Measurements from ENCODE around the gene USP6NL.

USP6NL gene

GRCh38 chr10:11642566-11642965 is 31.1 kb upstream of the USP6NL start:
- H3K9ac ChIP-seq, result no peak overlapping the region
- no peak overlapping the region for H3K4me3 ChIP-seq (IDR thresholded peaks at IDR 0.05; ENCODE audit: insufficient read depth, low read depth, low read length)
- H4K20me1 ChIP-seq (ENCODE audit: insufficient read depth), result no peaks in the 10 kb centered on the region
- no peak overlapping the region for H3K27ac ChIP-seq
- no peaks in the 10 kb centered on the region for H3K4me1 ChIP-seq (ENCODE audit: low read depth, poor library complexity, severe bottlenecking)
- H3K36me3 ChIP-seq (ENCODE audit: insufficient read depth), result no peaks in the 10 kb centered on the region
- H3K79me2 ChIP-seq (ENCODE audit: insufficient read depth, low read depth), result no peaks in the 10 kb centered on the region
- H3K4me2 ChIP-seq, result no peak overlapping the region
- TF ChIP-seq, protein P1, sequence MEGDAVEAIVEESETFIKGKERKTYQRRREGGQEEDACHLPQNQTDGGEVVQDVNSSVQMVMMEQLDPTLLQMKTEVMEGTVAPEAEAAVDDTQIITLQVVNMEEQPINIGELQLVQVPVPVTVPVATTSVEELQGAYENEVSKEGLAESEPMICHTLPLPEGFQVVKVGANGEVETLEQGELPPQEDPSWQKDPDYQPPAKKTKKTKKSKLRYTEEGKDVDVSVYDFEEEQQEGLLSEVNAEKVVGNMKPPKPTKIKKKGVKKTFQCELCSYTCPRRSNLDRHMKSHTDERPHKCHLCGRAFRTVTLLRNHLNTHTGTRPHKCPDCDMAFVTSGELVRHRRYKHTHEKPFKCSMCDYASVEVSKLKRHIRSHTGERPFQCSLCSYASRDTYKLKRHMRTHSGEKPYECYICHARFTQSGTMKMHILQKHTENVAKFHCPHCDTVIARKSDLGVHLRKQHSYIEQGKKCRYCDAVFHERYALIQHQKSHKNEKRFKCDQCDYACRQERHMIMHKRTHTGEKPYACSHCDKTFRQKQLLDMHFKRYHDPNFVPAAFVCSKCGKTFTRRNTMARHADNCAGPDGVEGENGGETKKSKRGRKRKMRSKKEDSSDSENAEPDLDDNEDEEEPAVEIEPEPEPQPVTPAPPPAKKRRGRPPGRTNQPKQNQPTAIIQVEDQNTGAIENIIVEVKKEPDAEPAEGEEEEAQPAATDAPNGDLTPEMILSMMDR (conservative IDR thresholded peaks at IDR 0.05; ENCODE audit: low read depth, low read length), result no peak
- H2AFZ ChIP-seq (ENCODE audit: low read depth), result no peak overlapping the region
- H3K27me3 ChIP-seq (ENCODE audit: insufficient read depth, low read depth), result peaks cover 4% of the 10 kb centered on the region; the same call in 1 of the 2 replicates

DNA sequence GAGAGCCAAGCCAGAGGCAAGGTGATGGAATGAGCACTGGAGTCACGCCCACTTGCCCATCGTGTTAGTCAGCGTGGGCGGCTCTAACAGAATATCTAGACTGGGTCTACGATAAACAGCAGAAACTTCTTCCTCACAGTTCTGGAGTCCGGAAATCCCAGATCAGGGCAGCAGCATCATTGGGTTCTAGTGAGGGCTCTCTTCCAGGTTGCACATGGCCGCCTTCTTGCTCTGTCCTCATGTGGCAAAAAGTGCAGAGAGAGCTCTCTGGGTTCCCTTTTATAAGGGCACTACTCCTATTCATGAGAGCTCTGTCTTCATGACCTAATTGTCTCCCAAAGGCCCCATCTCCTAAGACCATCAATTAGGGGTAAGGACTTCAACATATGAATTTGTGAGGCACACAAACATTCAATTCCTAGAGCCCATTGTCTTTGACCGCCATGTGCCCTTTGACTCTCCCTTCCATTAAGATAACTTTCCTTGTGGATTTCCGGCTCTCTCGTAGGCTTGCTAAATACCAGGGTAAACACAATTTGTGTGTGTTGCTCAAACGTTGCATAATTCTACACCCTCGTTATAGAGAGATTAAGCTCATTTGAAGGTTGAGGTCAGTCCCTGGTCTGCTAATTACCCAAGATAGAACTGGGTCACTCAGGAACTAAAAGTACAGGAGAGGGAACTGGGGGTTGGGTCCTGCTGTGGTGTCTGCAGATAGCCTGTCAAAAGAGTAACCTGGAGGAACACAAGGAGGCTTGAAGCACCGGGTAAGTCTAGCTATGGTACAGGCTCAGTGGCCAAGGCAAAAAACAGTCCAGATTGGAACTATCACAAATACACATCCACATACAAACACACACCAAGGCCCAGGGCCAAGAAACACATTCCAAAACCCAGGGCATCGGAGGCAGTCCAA is 28.7 kb upstream of the USP6NL start:
- Histone ChIP-seq H3K9ac (no peak overlapping the region), H3K4me2 (no peak overlapping the region), H3K4me3 (IDR thresholded peaks at IDR 0.05; ENCODE audit: insufficient read depth, low read depth, low read length) (no peak overlapping the region), H3K4me1 (ENCODE audit: low read depth, poor library complexity, severe bottlenecking) (no peaks in the 10 kb centered on the region), H2AFZ (ENCODE audit: low read depth) (no peak overlapping the region), H3K79me2 (ENCODE audit: insufficient read depth, low read depth) (no peaks in the 10 kb centered on the region), H3K27me3 (ENCODE audit: insufficient read depth, low read depth) (peaks cover 4% of the 10 kb centered on the region; the same call in 1 of the 2 replicates), H3K36me3 (ENCODE audit: insufficient read depth) (no peaks in the 10 kb centered on the region), H3K27ac (no peak overlapping the region), H4K20me1 (ENCODE audit: insufficient read depth) (no peaks in the 10 kb centered on the region)
- TF ChIP-seq, protein P1 (conservative IDR thresholded peaks at IDR 0.05; ENCODE audit: low read depth, low read length), result no peak

DNA sequence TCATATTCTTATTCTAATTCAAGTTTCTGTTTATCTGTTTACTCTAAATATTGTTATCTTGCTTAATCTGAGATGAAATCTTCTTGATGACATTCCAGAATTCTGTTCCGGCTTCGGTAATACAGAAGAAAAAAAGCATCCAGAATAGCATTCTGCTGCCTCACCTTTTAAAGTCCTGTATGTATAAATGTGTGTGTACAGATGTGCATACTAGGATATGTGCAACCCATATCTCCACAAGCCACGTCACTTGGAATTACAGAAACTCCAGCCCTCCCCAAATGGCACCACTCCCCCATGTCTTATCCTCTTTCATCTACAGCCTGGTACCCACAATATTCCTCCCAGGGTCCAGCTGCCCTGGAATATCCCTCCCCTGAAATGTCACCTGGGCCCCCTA is 27.9 kb upstream of the USP6NL start:
- TF ChIP-seq, protein P1 (conservative IDR thresholded peaks at IDR 0.05; ENCODE audit: low read depth, low read length), result no peak
- Histone ChIP-seq H3K27me3 (ENCODE audit: insufficient read depth, low read depth) (peaks cover 4% of the 10 kb centered on the region; the same call in 1 of the 2 replicates), H3K4me1 (ENCODE audit: low read depth, poor library complexity, severe bottlenecking) (no peaks in the 10 kb centered on the region), H3K4me2 (no peak overlapping the region), H2AFZ (ENCODE audit: low read depth) (no peak overlapping the region), H3K27ac (no peak overlapping the region), H3K36me3 (ENCODE audit: insufficient read depth) (no peaks in the 10 kb centered on the region), H4K20me1 (ENCODE audit: insufficient read depth) (no peaks in the 10 kb centered on the region), H3K4me3 (IDR thresholded peaks at IDR 0.05; ENCODE audit: insufficient read depth, low read depth, low read length) (no peak overlapping the region), H3K9ac (no peak overlapping the region), H3K79me2 (ENCODE audit: insufficient read depth, low read depth) (no peaks in the 10 kb centered on the region)

- Histone ChIP-seq H4K20me1 (ENCODE audit: insufficient read depth) (no peaks in the 10 kb centered on the region), H3K4me1 (ENCODE audit: low read depth, poor library complexity, severe bottlenecking) (peaks cover 6% of the 10 kb centered on the region)
- TF ChIP-seq, protein P1 (conservative IDR thresholded peaks at IDR 0.05; ENCODE audit: low read depth, low read length), result no peak
Measured at GRCh38 chr10:11638055-11638698, 26.7 kb upstream of the USP6NL start.

More at GRCh38 chr10:11638055-11638698, 26.7 kb upstream of the USP6NL start:
- no peak overlapping the region for H2AFZ ChIP-seq (ENCODE audit: low read depth)
- no peaks in the 10 kb centered on the region for H3K79me2 ChIP-seq (ENCODE audit: insufficient read depth, low read depth)
- no peak overlapping the region for H3K27ac ChIP-seq
- no peak overlapping the region for H3K4me3 ChIP-seq (IDR thresholded peaks at IDR 0.05; ENCODE audit: insufficient read depth, low read depth, low read length)
- no peaks in the 10 kb centered on the region for H3K36me3 ChIP-seq (ENCODE audit: insufficient read depth)
- no peak overlapping the region for H3K4me2 ChIP-seq
- H3K27me3 ChIP-seq (ENCODE audit: insufficient read depth, low read depth), result peaks cover 11% of the 10 kb centered on the region; the same call in 1 of the 2 replicates
- H3K9ac ChIP-seq, result no peak overlapping the region

All from KMS-11 (cell line).